ENCODE measurements around the gene WDR59.

Gene WDR59

GRCh38 chr16:74841904-74842303 is 143.0 kb downstream of the WDR59 start:
- in situ Hi-C loops (cut with MboI; ENCODE audit: low pct_unique_long_range_greater_than_20kb, low sequenced_read_pairs), result no loop called here
- no peak for DNase-seq

DNA sequence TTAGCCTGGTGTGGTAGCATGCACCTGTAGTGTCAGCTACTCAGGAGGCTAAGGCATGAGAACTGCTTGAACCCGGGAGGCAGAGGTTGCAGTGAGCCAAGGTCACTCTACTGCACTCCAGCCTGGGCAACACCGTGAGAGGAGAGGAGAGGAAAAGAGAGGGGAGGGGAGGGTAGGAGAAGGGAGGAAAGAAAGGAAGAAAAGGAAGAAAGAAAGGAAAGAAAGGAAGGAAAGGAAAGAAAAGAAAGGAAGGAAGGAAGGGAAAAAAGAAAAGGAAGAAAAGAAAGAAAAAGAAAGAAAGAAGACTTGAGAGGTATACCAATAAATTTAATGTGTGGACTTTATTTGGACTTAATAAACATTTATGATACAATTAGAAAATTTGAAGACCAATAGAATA is 143.5 kb downstream of the WDR59 start:
- DNase-seq, result no peak
- in situ Hi-C loops (cut with MboI; ENCODE audit: low pct_unique_long_range_greater_than_20kb, low sequenced_read_pairs), result no loop called here

- DNase-seq, result no peak
- in situ Hi-C loops (cut with MboI; ENCODE audit: low pct_unique_long_range_greater_than_20kb, low sequenced_read_pairs), result no loop called here
Measured at GRCh38 chr16:74837056-74837455, 147.9 kb downstream of the WDR59 start.

DNA sequence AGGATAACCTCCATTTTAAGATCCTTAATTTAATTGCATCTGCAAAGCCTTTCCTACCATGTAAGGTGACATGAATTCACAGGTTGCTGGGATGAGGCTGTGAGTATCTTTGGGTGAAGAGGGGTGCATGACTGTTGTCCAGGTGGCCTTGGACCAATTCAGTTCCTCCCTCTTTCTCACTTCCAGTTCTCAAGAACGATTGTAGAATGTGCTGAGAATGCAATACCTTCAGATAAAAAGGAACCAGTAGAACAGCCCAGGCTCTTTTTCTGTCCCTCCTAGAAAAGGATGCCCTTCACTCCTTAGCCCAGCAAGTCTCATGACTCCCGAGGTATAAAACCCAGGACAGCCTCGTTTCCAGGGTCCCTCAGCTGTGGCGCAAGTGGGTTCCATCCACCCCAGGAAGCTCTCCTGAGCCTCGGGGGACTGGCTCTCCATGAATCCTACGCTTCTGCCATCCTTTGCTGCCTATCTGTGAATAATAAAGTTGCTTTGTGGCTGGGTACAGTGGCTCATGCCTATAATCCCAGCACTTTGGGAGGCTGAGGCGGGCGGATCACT is 148.7 kb downstream of the WDR59 start:
- DNase-seq, result no peak

GRCh38 chr16:74832228-74832627 is 152.7 kb downstream of the WDR59 start:
- no peak for DNase-seq
- in situ Hi-C loops (cut with MboI; ENCODE audit: low pct_unique_long_range_greater_than_20kb, low sequenced_read_pairs), result no loop called here

More for the DNA sequence above, 148.7 kb downstream of the WDR59 start:
- in situ Hi-C loops (cut with MboI; ENCODE audit: low pct_unique_long_range_greater_than_20kb, low sequenced_read_pairs), result no loop called here

- DNase-seq, result no peak
- in situ Hi-C loops (cut with MboI; ENCODE audit: low pct_unique_long_range_greater_than_20kb, low sequenced_read_pairs), result no loop called here
Measured at GRCh38 chr16:74831467-74831866, 153.5 kb downstream of the WDR59 start.

GRCh38 chr16:74830648-74831047 is 154.3 kb downstream of the WDR59 start:
- in situ Hi-C loops (cut with MboI; ENCODE audit: low pct_unique_long_range_greater_than_20kb, low sequenced_read_pairs), result no loop called here
- DNase-seq, result no peak

GRCh38 chr16:74829637-74830036 is 155.3 kb downstream of the WDR59 start:
- DNase-seq, result no peak
- in situ Hi-C loops (cut with MboI; ENCODE audit: low pct_unique_long_range_greater_than_20kb, low sequenced_read_pairs), result no loop called here

DNA sequence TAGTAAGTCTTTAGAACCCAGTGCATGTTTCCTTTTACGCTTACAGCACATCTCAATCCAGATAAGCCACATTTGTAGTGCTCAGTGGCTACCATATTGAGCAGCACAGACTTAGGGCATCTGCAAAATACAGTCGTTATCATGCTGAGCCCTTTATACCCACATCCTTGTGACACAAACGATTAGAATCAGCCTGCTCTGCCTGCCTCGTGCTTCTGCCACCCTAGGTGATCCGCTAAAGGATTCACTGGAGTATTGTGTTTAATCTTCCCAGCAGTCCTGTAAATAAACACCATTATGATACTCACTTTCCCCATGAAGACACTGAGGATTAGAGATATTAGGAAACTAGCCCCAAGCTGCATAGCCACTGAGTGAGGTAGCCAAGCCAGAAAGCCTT is 159.0 kb downstream of the WDR59 start:
- no peak for DNase-seq
- in situ Hi-C loops (cut with MboI; ENCODE audit: low pct_unique_long_range_greater_than_20kb, low sequenced_read_pairs), result no loop called here

DNA sequence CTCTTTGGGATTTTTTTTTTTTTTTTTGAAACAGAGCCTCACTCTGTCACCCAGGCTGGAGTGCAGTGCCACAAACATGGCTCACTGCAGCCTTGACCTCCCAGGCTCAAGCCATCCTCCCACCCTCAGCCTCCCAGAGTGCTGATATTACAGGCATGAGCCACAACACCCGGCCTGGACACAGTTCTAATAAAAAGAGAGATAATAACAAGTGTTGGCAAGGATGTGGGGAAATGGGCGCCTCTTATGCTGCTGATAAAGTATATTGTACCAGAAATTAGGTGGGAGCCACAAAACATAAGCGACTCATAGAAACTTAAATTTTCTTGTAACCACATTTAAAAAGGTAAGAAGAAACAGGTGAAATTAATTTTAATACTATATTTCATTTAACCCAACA is 159.9 kb downstream of the WDR59 start:
- DNase-seq, result no peak

More for the DNA sequence above, 159.9 kb downstream of the WDR59 start:
- in situ Hi-C loops (cut with MboI; ENCODE audit: low pct_unique_long_range_greater_than_20kb, low sequenced_read_pairs), result no loop called here

Data from KBM-7 (cell line).